ENCODE measurements around the gene ZHX3. TPM values are rescaled to one million over a fixed set of nuclear protein-coding genes. Genes with fewer than 3 reads are reported as not detected.

Gene ZHX3
- total RNA-seq, 2 experiments from 2014 or later = 11.9 to 15.0 TPM

Small RNA genes lying within 50 kb of the gene (microRNA-seq; reads per million reads assigned to microRNA genes)
- gene MIR6871 = not detected

Other genes starting within 250 kb of the ZHX3 start
- 100 to 1,000 TPM; 395 to 406 TPM for gene PLCG1, start 180.2 kb downstream of the ZHX3 start, total RNA-seq
- under 1 TPM; 0.74 to 0.91 TPM for gene LPIN3, start 23.1 kb upstream of the ZHX3 start, total RNA-seq
- gene EMILIN3, start 49.1 kb upstream of the ZHX3 start, total RNA-seq = not detected